Tibial nerve (tissue), 4 donors: ENCODE results near the gene FBXW12.

Experiments used
- EP300 ChIP-seq, 2 donors: sonication (generic); formaldehyde crosslinking; IDR thresholded peaks; one replicate each; pipeline ENCODE4 v1.6.1; 2017; ENCODE audit warnings: antibody characterized with exemption in 2 of 2, mild to moderate bottlenecking in 1 of 2
- POLR2A ChIP-seq, 2 donors: fragments of 450-650 bp; IDR thresholded peaks; one replicate each; pipeline ENCODE4 v1.6.1; 2017; ENCODE audit warnings: antibody characterized with exemption in 2 of 2, mild to moderate bottlenecking in 2 of 2, moderate library complexity in 2 of 2
- TF ChIP-seq, protein P1 (sequence below), 5 experiments: fragments of 200-600 bp in 3 of 5; fragments of 450-650 bp in 2 of 5; sonication (generic) in 3 of 5; IDR thresholded peaks; one replicate each; pipeline ENCODE4 v1.5.1; 2016 to 2019; ENCODE audit warnings: antibody characterized with exemption in 5 of 5, mild to moderate bottlenecking in 3 of 5, moderate library complexity in 2 of 5

DNA sequence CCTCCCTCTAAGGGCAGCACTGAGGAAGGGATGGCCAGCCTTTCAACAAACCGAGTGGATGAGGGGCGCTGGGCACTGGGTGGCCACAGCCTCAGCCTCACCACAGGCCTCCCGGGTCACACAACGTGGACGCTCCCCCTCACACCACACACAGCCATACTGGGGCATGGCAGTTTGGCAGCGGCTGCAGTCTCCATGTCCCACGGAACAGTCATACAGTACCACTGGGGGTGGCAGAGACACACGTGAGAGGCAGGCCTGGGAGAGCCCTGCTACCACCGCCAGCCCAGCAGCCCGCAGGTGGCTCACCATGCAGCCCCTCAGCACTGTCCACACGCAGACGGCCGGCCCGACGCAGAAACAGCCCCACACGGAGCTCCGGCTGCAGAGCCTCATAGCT is 46.1 kb downstream of the FBXW12 start:
- TF ChIP-seq, protein P1, sequence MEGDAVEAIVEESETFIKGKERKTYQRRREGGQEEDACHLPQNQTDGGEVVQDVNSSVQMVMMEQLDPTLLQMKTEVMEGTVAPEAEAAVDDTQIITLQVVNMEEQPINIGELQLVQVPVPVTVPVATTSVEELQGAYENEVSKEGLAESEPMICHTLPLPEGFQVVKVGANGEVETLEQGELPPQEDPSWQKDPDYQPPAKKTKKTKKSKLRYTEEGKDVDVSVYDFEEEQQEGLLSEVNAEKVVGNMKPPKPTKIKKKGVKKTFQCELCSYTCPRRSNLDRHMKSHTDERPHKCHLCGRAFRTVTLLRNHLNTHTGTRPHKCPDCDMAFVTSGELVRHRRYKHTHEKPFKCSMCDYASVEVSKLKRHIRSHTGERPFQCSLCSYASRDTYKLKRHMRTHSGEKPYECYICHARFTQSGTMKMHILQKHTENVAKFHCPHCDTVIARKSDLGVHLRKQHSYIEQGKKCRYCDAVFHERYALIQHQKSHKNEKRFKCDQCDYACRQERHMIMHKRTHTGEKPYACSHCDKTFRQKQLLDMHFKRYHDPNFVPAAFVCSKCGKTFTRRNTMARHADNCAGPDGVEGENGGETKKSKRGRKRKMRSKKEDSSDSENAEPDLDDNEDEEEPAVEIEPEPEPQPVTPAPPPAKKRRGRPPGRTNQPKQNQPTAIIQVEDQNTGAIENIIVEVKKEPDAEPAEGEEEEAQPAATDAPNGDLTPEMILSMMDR (IDR thresholded peaks at IDR 0.05): no peak
- TF ChIP-seq POLR2A (IDR thresholded peaks at IDR 0.05) (no peak), EP300 (IDR thresholded peaks at IDR 0.05) (no peak)
